ENCODE measurements around the gene PIGU.

GRCh38 chr20:34522969-34523871, 153.7 kb downstream of the PIGU start:
- TF ChIP-seq, protein P1, sequence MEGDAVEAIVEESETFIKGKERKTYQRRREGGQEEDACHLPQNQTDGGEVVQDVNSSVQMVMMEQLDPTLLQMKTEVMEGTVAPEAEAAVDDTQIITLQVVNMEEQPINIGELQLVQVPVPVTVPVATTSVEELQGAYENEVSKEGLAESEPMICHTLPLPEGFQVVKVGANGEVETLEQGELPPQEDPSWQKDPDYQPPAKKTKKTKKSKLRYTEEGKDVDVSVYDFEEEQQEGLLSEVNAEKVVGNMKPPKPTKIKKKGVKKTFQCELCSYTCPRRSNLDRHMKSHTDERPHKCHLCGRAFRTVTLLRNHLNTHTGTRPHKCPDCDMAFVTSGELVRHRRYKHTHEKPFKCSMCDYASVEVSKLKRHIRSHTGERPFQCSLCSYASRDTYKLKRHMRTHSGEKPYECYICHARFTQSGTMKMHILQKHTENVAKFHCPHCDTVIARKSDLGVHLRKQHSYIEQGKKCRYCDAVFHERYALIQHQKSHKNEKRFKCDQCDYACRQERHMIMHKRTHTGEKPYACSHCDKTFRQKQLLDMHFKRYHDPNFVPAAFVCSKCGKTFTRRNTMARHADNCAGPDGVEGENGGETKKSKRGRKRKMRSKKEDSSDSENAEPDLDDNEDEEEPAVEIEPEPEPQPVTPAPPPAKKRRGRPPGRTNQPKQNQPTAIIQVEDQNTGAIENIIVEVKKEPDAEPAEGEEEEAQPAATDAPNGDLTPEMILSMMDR (IDR thresholded peaks at IDR 0.05), result peak in 5 of 7 experiments; percentile 10 to 45 (median 15)
- TF ChIP-seq POLR2A (IDR thresholded peaks at IDR 0.05), result no peak

Measured in stomach (tissue), 4 donors.